Effector memory CD8-positive, alpha-beta T cell (primary cell): ENCODE data around the gene RBM18.

ENCODE experiments used
- ATAC-seq: fragments of 150-1000 bp; cut with Tn5 transposase; replicated peaks from 2 replicates; pipeline ENCODE4 v1.10.0; 2021; ENCODE audit warnings: mild to moderate bottlenecking, moderate library complexity
- DNase-seq, 3 experiments: peaks; one replicate each; pipeline ENCODE4 v3.0.0; 2021
- H3K27ac Mint-ChIP-seq, 2 donors: one replicate each; pipeline ENCODE4 v1.8.0; 2022; ENCODE audit warnings: mild to moderate bottlenecking in 2 of 2, mixed read lengths in 2 of 2, moderate library complexity in 2 of 2
- H3K27me3 Mint-ChIP-seq, 2 donors: one replicate each; pipeline ENCODE4 v1.8.0; 2022; ENCODE audit warnings: mixed read lengths in 2 of 2
- H3K36me3 Mint-ChIP-seq: one replicate; pipeline ENCODE4 v1.8.0; 2022; ENCODE audit warnings: mild to moderate bottlenecking, moderate library complexity, mixed read lengths; ENCODE audit not compliant: insufficient read depth
- H3K4me1 Mint-ChIP-seq, 2 donors: one replicate each; pipeline ENCODE4 v1.8.0; 2022; ENCODE audit warnings: low read depth in 2 of 2, mixed read lengths in 2 of 2
- H3K4me3 Mint-ChIP-seq, 2 donors: one replicate each; pipeline ENCODE4 v1.8.0; 2022; ENCODE audit warnings: mild to moderate bottlenecking in 2 of 2, mixed read lengths in 2 of 2, moderate library complexity in 2 of 2
- H3K9me3 Mint-ChIP-seq, 2 donors: one replicate each; pipeline ENCODE4 v1.8.0; 2022; ENCODE audit warnings: mixed read lengths in 2 of 2

RBM18 gene

GRCh38 chr9:122215663-122216062 lies 49.0 kb downstream of the RBM18 start:
- Mint-ChIP-seq H3K4me3 (no peak overlapping the region), H3K4me1 (peaks cover 7 to 34% of the 10 kb centered on the region in 2 donors), H3K36me3 (no peaks in the 10 kb centered on the region), H3K27ac (no peak overlapping the region), H3K27me3 (peaks cover 76 to 95% of the 10 kb centered on the region in 2 donors), H3K9me3 (no peaks in the 10 kb centered on the region)
- DNase-seq (no peak), ATAC-seq (no peak)

GRCh38 chr9:122214507-122214906 lies 50.1 kb downstream of the RBM18 start:
- DNase-seq, result no peak
- Mint-ChIP-seq H3K4me1 (peaks cover 3 to 24% of the 10 kb centered on the region in 2 donors), H3K27me3 (peaks cover 73 to 95% of the 10 kb centered on the region in 2 donors), H3K36me3 (no peaks in the 10 kb centered on the region), H3K27ac (no peak overlapping the region), H3K9me3 (no peaks in the 10 kb centered on the region), H3K4me3 (peak overlapping the region; percentile 68 to 69)
- ATAC-seq, result no peak

- Mint-ChIP-seq H3K9me3 (no peaks in the 10 kb centered on the region), H3K27ac (no peak overlapping the region), H3K4me3 (peak overlapping the region; percentile 68 to 69), H3K36me3 (no peaks in the 10 kb centered on the region), H3K27me3 (peaks cover 69 to 95% of the 10 kb centered on the region in 2 donors), H3K4me1 (peaks cover 3 to 17% of the 10 kb centered on the region in 2 donors)
- ATAC-seq (peak; percentile 69), DNase-seq (peak in 2 of 3 experiments; percentile 17 to 29)
Observed at GRCh38 chr9:122213589-122214413, 50.8 kb downstream of the RBM18 start.

DNA sequence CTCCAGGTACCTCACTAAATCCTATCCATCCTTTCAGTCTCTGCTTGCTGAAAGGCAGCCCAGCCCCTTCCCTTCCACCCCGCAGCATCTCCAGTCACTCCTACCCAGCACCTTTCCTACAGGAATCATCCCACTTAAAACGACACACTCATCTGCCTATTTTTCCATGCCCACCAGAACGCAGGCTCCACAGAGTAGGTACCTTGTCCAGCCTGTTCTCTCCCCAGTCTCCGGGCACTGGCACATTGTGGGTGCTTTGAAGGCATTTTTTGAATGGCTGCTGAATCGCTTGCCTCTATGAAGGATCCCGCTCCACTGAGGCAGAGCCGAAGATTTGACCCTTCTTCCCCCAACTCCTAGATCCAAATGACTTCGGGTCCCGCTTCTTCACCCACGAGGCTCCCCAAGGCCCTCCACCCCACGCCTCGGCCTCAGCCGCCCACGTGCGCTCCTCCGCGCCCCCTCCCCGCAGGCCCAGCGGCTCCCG lies 51.5 kb downstream of the RBM18 start:
- Mint-ChIP-seq H3K4me1 (peaks cover 3 to 11% of the 10 kb centered on the region in 2 donors), H3K27me3 (peaks cover 67 to 95% of the 10 kb centered on the region in 2 donors), H3K27ac (no peak overlapping the region), H3K4me3 (peak overlapping the region; percentile 21 to 60), H3K36me3 (no peaks in the 10 kb centered on the region), H3K9me3 (no peaks in the 10 kb centered on the region)
- ATAC-seq, result no peak
- no peak for DNase-seq

GRCh38 chr9:122212473-122213004 lies 52.1 kb downstream of the RBM18 start:
- Mint-ChIP-seq H3K36me3 (no peaks in the 10 kb centered on the region), H3K4me1 (peaks cover 3 to 9% of the 10 kb centered on the region in 2 donors), H3K27ac (no peak overlapping the region), H3K9me3 (no peaks in the 10 kb centered on the region), H3K27me3 (peaks cover 67 to 95% of the 10 kb centered on the region in 2 donors), H3K4me3 (peak overlapping the region; percentile 21 to 60)
- DNase-seq, result no peak
- no peak for ATAC-seq

GRCh38 chr9:122209451-122209850 lies 55.2 kb downstream of the RBM18 start:
- Mint-ChIP-seq H3K36me3 (no peaks in the 10 kb centered on the region), H3K9me3 (no peaks in the 10 kb centered on the region), H3K27ac (no peak overlapping the region), H3K4me1 (peaks cover 1 to 8% of the 10 kb centered on the region in 2 donors), H3K4me3 (no peak overlapping the region), H3K27me3 (peaks cover 47 to 92% of the 10 kb centered on the region in 2 donors)
- ATAC-seq (no peak), DNase-seq (no peak)

DNA sequence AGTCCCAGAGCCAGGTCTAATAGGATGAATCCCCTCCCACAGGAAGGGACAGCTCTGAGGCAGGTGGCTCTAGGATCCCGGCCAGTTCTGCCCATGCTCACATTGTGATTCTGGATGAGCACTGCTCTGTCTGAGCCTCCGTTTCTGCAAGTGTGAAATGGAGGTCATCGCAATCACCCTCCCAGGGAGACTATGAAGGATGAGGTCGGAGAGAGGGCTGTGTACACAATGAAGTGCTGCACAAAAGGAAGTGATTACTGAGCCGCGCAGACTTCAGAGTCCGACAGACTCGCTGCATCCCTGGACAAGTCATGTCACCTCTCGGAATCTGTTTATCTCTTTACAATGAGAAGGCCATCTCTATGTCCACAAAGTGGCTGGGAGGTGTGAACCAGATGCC lies 57.5 kb downstream of the RBM18 start:
- no peaks in the 10 kb centered on the region for H3K4me1 Mint-ChIP-seq
- no peaks in the 10 kb centered on the region for H3K9me3 Mint-ChIP-seq
- ATAC-seq, result no peak
- no peak overlapping the region for H3K4me3 Mint-ChIP-seq
- DNase-seq, result no peak
- peaks cover 30 to 80% of the 10 kb centered on the region in 2 donors for H3K27me3 Mint-ChIP-seq
- H3K27ac Mint-ChIP-seq, result no peak overlapping the region
- H3K36me3 Mint-ChIP-seq, result no peaks in the 10 kb centered on the region

DNA sequence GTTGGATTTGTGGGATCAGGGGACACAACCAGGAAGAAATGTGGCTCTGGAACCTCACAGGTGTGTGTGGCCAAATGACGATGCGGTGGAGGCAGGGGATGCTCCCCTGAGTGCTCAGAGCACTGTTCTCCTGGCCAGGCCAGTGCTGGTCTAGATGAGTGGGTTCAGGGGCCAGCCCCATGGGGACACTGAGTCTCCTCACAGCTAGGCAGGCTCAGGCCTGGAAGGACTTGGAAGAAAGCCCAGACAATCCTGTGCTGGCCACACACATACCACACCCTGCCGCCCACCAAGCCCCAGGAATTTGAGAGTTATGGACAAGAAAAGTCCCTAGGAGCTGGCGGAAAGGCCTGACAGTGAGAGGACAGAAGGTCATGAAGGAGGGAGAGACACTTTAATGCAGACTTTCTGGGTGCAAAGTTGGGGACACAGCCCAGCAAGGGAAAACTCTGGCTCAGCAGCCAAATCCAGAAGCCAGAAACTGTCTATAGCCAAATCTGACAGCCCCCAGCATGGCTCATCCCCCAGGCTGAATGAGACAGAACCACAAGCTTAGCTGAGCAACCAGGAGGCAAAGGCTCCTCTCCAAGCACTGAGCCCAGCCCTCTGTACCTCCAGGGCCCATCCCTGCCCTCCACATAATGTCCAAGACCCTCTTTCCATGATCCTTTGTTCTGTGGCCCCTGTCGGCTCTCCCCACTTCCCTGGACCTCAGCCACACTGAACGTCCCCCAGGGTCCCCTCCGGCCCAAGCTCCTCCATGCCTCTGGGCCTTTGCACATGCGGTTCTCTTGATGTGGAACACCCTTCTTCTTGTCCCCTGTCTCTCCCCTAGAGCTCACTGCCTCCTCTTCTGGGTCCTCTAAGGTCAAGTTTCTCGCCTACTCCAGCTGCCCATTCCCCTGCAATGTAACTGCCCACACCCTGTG lies 58.3 kb downstream of the RBM18 start:
- Mint-ChIP-seq H3K4me1 (no peaks in the 10 kb centered on the region), H3K27ac (no peak overlapping the region), H3K27me3 (peaks cover 30 to 73% of the 10 kb centered on the region in 2 donors), H3K4me3 (no peak overlapping the region), H3K36me3 (no peaks in the 10 kb centered on the region), H3K9me3 (no peaks in the 10 kb centered on the region)
- no peak for ATAC-seq
- DNase-seq, result no peak

DNA sequence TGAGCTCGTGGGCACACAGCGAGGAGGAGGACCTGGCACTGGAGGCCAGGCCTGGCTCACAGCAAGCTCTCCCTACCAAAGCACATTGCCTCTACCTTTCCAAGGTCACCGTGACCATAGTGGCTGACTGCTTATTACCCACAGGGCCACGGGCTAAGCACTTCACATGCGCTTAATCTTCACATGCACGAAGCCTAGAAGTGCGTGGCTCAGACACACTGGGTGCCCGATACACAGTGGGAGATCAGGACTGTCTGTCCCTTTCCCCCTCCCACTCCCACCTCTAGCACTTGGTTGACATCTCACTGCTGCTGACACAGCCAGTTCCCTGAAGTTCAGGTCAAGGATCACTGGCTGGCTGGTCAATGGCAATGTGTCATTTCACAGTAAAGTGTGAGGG lies 59.5 kb downstream of the RBM18 start:
- no peaks in the 10 kb centered on the region for H3K9me3 Mint-ChIP-seq

GRCh38 chr9:122204491-122204890 lies 60.1 kb downstream of the RBM18 start:
- H3K27me3 Mint-ChIP-seq, result peaks cover 23 to 54% of the 10 kb centered on the region in 2 donors
- no peak for ATAC-seq
- H3K4me1 Mint-ChIP-seq, result no peaks in the 10 kb centered on the region
- H3K27ac Mint-ChIP-seq, result no peak overlapping the region
- H3K9me3 Mint-ChIP-seq, result no peaks in the 10 kb centered on the region
- no peak for DNase-seq
- no peaks in the 10 kb centered on the region for H3K36me3 Mint-ChIP-seq
- no peak overlapping the region for H3K4me3 Mint-ChIP-seq

More for the DNA sequence above, 59.5 kb downstream of the RBM18 start:
- DNase-seq (no peak), ATAC-seq (no peak)
- no peak overlapping the region for H3K27ac Mint-ChIP-seq
- H3K4me1 Mint-ChIP-seq, result no peaks in the 10 kb centered on the region
- H3K36me3 Mint-ChIP-seq, result no peaks in the 10 kb centered on the region
- peaks cover 25 to 61% of the 10 kb centered on the region in 2 donors for H3K27me3 Mint-ChIP-seq
- H3K4me3 Mint-ChIP-seq, result no peak overlapping the region

GRCh38 chr9:122204055-122204454 lies 60.6 kb downstream of the RBM18 start:
- Mint-ChIP-seq H3K27ac (no peak overlapping the region), H3K27me3 (peaks cover 23 to 50% of the 10 kb centered on the region in 2 donors), H3K36me3 (no peaks in the 10 kb centered on the region), H3K4me3 (no peak overlapping the region), H3K9me3 (no peaks in the 10 kb centered on the region), H3K4me1 (no peaks in the 10 kb centered on the region)
- DNase-seq (no peak), ATAC-seq (no peak)

DNA sequence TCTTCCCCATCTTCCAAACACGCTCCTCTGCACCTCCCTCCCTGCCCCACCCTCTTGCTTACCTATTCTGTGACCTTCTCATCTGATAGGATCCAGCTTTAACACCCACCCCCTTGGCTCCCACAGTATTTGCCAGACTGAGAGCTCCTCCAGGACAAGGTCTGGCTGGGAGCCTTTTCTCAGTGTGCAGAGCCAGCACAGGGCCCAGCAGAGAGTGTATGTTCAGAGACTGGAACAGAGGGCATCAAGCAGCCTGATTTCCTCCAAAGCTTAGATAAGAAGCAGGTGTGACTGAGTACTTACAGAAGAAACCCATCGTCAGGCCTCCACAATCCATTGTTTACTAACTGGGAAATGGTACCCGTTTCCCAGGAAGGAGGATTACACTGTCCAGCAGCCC lies 62.5 kb downstream of the RBM18 start:
- DNase-seq, result no peak
- H3K27me3 Mint-ChIP-seq, result peaks cover 22 to 49% of the 10 kb centered on the region in 2 donors
- no peak overlapping the region for H3K4me3 Mint-ChIP-seq
- H3K36me3 Mint-ChIP-seq, result no peaks in the 10 kb centered on the region
- no peaks in the 10 kb centered on the region for H3K9me3 Mint-ChIP-seq
- H3K27ac Mint-ChIP-seq, result no peak overlapping the region
- no peak for ATAC-seq
- no peaks in the 10 kb centered on the region for H3K4me1 Mint-ChIP-seq

GRCh38 chr9:122201641-122202040 lies 63.0 kb downstream of the RBM18 start:
- DNase-seq, result no peak
- H3K27ac Mint-ChIP-seq, result no peak overlapping the region
- no peak overlapping the region for H3K4me3 Mint-ChIP-seq
- H3K4me1 Mint-ChIP-seq, result no peaks in the 10 kb centered on the region
- no peak for ATAC-seq
- H3K9me3 Mint-ChIP-seq, result no peaks in the 10 kb centered on the region
- no peaks in the 10 kb centered on the region for H3K36me3 Mint-ChIP-seq
- peaks cover 21 to 46% of the 10 kb centered on the region in 2 donors for H3K27me3 Mint-ChIP-seq
